ENCODE measurements around the gene HIP1R. TPM values are rescaled to one million over a fixed set of nuclear protein-coding genes. Genes with fewer than 3 reads are reported as not detected.
A peak's percentile ranks its signal among the peaks of the same experiment; 100 is the strongest.

Gene HIP1R
- total RNA-seq, result 100 to 1,000 TPM; 162 to 289 (median 200) TPM

- Histone ChIP-seq H3K36me3 (no peaks in the 10 kb centered on the region), H3K27me3 (no peaks in the 10 kb centered on the region), H3K27ac (peak within 1 kb of the TSS; percentile 95), H3K9me3 (no peaks in the 10 kb centered on the region), H3K4me3 (peak within 1 kb of the TSS; percentile 88), H3K4me1 (peaks cover 41% of the 10 kb centered on the region)
- DNase-seq (ENCODE audit: low spot score in 2 of 2), result peak; percentile 69 to 78
- WGBS, result 0% methylated on average over 2 of the region's 85 CpGs
- TF ChIP-seq EP300 (IDR thresholded peaks at IDR 0.05) (no peak), POLR2AphosphoS5 (IDR thresholded peaks at IDR 0.05) (no peak), POLR2A (IDR thresholded peaks at IDR 0.05) (no peak), CTCF (IDR thresholded peaks at IDR 0.05) (no peak)
Observed at GRCh38 chr12:122834921-122835749, at the start of gene HIP1R. TSS of gene HIP1R (plus strand) at chr12:122835457. CDS start at chr12:122835551, 94 bp downstream.

- no peak overlapping the region for H3K27ac ChIP-seq
- no peak for DNase-seq (ENCODE audit: low spot score in 2 of 2)
- H3K4me3 ChIP-seq, result no peak overlapping the region
- TF ChIP-seq EP300 (IDR thresholded peaks at IDR 0.05), result no peak
- no peak for TF ChIP-seq POLR2A (IDR thresholded peaks at IDR 0.05)
- TF ChIP-seq CTCF (IDR thresholded peaks at IDR 0.05), result no peak
- no peaks in the 10 kb centered on the region for H3K36me3 ChIP-seq
- 81% methylated on average over 7 of the region's 7 CpGs for WGBS
- no peaks in the 10 kb centered on the region for H3K9me3 ChIP-seq
- no peaks in the 10 kb centered on the region for H3K27me3 ChIP-seq
- H3K4me1 ChIP-seq, result no peaks in the 10 kb centered on the region
Observed at GRCh38 chr12:122785503-122785902, 49.8 kb upstream of the HIP1R start.

GRCh38 chr12:122788387-122788786, 46.9 kb upstream of the HIP1R start:
- 50% methylated on average over 4 of the region's 4 CpGs for WGBS
- Histone ChIP-seq H3K27ac (no peak overlapping the region), H3K4me3 (no peak overlapping the region), H3K27me3 (no peaks in the 10 kb centered on the region), H3K36me3 (no peaks in the 10 kb centered on the region), H3K9me3 (no peaks in the 10 kb centered on the region), H3K4me1 (no peaks in the 10 kb centered on the region)
- DNase-seq (ENCODE audit: low spot score in 2 of 2), result no peak
- TF ChIP-seq EP300 (IDR thresholded peaks at IDR 0.05), result no peak
- TF ChIP-seq POLR2AphosphoS5 (IDR thresholded peaks at IDR 0.05), result no peak
- no peak for TF ChIP-seq CTCF (IDR thresholded peaks at IDR 0.05)
- TF ChIP-seq POLR2A (IDR thresholded peaks at IDR 0.05), result no peak

- Histone ChIP-seq H3K9me3 (no peaks in the 10 kb centered on the region), H3K4me3 (no peak overlapping the region), H3K4me1 (no peaks in the 10 kb centered on the region), H3K36me3 (no peaks in the 10 kb centered on the region), H3K27ac (no peak overlapping the region), H3K27me3 (no peaks in the 10 kb centered on the region)
- TF ChIP-seq EP300 (IDR thresholded peaks at IDR 0.05), result no peak
- no peak for TF ChIP-seq POLR2AphosphoS5 (IDR thresholded peaks at IDR 0.05)
- TF ChIP-seq POLR2A (IDR thresholded peaks at IDR 0.05), result no peak
- TF ChIP-seq CTCF (IDR thresholded peaks at IDR 0.05), result no peak
- no peak for DNase-seq (ENCODE audit: low spot score in 2 of 2)
- 92% methylated on average over 5 of the region's 5 CpGs for WGBS
Observed at GRCh38 chr12:122789637-122790036, 45.6 kb upstream of the HIP1R start.

- Histone ChIP-seq H3K9me3 (no peaks in the 10 kb centered on the region), H3K36me3 (no peaks in the 10 kb centered on the region), H3K4me1 (no peaks in the 10 kb centered on the region), H3K27me3 (no peaks in the 10 kb centered on the region), H3K4me3 (no peak overlapping the region), H3K27ac (no peak overlapping the region)
- 64% methylated on average over 5 of the region's 5 CpGs for WGBS
- DNase-seq (ENCODE audit: low spot score in 2 of 2), result no peak
- no peak for TF ChIP-seq EP300 (IDR thresholded peaks at IDR 0.05)
- no peak for TF ChIP-seq POLR2AphosphoS5 (IDR thresholded peaks at IDR 0.05)
- no peak for TF ChIP-seq CTCF (IDR thresholded peaks at IDR 0.05)
Observed at GRCh38 chr12:122790393-122791075, 44.7 kb upstream of the HIP1R start.

All from suprapubic skin (tissue), 4 donors.